Right hindlimb (tissue), 1 donor: ENCODE measurements around the gene LDLRAD4.

Experiments
- DNase-seq: peaks from one replicate; pipeline ENCODE4 v3.0.0-alpha.2; 2018

Gene LDLRAD4

DNA sequence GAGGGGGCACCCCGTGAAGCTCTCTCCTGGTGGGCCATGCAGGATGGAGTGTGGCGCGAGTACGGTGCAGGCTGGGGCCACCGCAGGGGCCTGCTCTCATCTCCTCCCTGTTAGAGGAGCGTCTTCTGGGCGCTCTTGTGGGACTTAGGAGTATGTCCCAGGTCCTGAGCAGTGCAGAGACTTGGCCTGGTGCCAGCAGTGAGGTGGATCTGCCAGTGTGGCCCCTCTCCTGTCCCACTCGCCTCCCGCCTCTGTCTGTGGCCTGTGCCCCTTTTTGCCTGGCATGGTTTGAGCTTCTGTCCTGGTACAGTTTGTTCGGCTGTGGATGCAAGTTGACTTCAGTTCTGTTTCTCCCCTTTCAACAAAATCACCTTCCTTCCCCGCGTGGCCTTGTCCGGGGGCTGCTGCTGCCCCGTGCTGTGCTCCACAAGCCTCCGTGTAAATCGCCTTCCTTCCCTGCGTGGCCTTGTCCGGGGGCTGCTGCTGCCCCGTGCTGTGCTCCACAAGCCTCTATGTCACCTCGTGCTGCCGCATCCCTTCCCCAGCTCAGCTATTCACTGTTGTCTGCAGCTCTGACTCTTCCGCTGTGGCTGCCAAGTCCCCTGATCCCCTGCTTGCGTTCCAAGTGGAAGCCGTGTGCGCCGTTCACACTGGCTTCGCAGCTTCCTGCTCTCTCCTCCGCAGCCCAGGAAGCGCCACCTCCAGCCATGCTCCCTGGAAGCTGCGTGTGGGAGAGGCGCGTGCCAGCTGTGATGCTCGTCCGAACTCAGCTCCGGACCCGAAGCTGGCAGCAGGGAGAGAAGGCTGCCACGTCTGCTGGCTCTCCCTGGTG lies 13.7 kb downstream of the LDLRAD4 start:
- peak; percentile 85 for DNase-seq

DNA sequence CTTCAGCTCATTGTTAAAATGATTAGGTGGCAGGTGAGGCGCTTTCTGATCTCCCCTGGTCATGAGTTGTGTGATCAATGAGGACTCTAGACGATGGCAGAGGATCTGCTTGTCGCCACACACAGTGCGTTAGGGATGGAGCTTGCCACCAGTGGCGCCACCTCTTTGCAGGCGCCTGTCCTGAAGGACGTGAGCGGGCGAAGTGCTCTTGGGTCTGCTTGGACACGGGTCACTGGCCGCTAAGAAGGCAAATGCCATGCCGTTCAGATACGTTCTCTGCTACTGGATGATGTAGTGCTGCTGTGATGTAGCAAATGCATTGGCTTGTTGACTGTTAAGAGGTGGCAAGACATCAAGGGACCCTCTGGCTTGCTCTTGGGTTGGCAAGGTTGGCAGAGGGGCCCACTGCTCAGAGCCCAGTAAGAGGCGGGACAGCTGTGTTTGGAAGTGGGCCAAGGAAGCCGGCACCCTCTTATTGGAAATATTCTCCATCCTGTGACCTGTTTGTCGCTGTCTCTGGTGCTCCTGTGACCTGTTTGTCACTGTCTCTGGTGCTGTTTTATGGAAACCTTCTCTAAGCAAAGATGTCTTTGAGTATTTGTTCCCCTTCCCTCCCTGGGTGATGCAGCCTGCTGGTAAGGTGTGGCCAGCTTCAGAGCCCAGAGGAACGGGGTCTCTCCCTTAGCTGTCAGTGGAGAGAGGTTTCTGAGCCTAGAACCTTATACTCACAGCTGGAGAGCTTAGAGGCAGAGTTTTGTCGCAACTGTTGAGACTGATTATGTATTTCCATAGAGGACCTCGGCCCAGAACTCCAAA lies 14.6 kb downstream of the LDLRAD4 start:
- no peak for DNase-seq

DNA sequence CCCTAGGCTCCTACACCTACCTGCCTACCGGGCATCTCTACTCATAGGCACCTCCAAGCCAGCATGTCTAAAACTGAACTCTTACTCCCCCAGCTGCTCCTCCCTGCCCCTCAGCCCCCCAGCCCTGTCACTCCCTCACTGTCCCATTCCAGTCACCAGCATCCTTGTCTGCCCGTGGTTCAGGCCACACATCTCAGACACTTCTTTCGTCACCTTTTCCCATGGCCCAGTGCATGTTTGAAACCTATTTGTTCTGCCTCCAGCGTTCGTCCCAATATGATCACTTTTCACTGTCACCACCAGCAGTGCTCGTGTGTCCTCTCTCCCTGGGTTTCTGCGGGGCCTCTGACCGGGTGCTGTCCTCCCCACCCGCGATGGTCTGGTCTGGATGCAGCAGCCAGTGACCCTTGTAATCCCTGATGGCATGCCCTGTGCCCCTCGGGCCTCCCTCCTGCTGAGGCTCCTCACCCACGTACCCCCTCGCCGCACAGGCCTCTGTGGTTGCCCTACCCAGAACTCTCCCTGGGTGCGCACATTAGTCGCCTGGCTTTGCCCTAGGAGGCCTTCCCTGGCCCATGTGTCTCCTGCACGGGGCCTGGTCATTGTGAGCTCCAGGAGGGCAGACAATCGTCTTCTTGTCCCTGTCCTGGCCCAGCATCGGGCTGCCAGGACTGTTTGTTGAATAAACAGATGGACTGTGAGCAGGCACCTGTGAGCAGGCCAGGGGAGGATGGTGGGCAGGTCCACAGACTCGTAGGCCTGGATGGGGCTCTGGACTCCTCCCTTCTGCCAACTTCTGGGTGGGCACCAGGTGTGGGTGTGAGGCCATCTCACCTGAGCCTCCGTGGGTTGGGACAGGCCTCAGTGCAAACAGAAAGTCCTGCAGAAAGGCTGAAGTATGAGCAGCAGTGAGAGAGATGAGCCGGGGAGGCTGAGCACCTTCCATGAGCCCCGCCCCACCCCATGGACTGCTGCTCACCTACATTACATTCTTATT lies 15.5 kb downstream of the LDLRAD4 start:
- DNase-seq: no peak

DNA sequence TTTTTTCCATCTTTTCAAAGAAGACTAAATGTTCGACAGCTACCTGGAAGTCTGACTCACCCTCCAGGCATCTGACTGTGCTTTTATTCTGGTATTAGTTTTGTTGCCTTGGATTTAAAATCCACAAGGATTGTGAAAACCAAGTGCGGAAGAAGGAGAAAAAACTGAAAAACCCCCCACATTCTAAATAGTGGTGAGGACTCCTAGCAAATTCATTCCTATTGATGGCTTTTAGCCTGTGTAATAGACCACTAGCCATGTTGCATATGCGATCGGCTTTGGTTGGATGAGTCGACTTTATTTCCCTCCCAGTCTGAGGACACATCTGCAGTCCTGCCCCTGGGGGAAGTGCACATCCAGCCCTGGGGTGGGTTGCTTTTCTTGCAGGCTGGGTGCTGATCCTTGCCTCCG lies 16.9 kb downstream of the LDLRAD4 start:
- no peak for DNase-seq

DNA sequence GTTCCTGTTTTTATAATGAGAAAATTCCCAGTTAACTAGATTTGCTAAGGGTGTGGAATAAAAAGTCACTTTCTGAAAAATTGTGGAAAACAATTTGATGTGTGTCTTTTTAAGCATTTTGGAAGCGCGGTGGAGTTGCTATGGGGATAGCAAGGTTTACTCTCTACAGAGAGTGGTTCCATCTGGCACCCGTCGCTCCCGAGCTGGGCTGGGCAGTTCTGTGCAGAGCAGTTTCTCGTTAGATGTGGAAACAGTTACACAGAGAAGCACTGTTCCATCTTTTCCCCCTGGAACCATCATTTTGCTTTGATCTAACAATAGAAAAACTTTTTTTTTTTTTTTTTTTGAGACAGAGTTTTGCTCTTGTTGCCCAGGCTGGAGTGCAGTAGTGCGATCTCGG lies 17.4 kb downstream of the LDLRAD4 start:
- peak; percentile 90 for DNase-seq

DNA sequence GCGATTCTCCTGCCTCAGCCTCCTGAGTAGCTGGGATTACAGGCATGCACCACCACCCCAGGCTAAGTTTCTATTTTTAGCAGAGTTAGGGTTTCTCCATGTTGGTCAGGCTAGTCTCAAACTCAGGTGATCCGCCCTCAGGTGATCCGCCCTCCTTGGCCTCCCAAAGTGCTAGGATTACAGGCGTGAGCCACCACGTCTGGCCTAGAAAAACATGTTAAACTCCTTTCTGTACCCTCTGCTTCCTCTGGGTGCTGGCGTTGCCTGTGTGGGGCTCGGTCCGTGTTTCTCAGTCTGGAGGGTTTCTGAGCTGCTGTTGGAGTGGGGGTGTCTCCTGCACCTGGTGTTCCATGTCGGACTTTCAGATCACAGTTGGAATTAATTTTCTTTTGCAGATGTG lies 17.9 kb downstream of the LDLRAD4 start:
- DNase-seq: no peak

DNA sequence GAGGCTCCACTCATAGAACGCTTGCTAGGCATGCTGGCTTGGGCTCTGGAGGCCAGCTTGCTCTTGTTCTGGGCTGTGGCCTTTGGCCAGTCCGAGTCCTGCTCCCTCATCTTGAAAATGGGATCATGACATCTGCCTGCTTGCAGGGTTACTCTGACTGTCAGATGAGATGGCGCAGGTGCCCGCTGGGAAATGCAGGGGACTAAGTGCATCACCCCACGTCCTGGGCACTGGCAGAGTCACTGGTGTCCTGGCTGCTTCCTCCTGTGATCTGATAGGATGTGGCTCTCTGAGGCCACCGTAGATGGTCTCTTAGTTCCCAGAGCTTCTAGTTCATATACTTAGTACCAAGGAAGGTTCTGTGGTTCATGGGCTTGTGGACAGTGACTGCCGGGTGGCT lies 18.5 kb downstream of the LDLRAD4 start:
- DNase-seq: no peak

DNA sequence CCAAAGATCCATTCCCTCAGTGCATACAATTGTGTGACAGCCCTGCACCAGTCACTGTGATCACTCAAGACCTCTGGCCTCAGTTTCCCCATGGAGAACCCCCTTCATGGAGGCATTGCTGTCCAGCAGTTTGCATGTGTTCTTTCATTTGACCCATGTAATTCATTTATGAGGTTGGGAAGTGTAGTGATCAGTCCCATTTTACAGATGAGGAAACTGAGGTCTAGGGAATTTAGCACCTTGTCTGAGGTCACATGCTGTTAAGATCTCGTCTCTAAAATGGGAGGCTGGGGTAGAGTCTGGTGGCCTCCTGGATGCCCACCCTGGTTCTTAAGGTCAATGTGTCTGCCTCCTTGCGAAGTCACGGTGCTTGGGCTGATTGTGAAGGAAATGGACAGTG lies 19.1 kb downstream of the LDLRAD4 start:
- DNase-seq: no peak

DNA sequence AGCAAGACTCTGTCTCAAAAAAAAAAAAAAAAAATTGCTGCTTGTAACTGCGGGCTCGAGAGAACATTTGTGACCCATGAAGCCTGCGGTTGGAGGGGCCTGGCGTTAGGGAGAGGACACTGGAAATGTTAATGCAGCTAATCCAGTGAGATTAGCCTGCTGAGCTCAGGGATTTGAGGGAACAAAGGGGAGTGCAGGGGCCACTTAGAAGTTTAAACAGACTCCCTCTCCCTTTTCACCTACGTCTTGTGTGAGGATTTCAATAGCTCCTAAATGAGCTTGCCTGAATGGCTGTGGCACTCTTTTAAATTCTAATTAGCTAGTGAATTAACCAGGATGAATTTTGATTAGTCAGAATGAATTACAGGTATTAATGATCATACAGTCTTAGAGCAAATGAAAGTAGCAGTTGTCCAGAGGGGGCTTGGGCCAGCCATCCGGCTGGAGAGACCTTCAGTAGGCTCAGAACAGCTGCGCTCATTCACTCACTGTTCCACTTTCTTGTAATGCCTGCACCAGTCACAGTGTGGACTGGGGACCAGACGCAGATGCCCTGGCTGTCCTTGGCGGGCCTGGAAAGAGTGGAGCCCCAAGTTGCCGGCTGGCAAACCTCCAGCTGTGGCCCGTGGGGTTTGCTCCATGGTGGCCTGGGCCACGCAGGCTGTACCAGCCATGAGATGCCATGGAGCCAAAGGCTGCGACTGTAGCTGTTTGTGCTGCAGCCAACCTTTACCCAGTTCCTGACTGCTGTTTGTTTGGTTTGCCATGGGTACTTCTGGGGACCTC lies 20.8 kb downstream of the LDLRAD4 start:
- DNase-seq: no peak

DNA sequence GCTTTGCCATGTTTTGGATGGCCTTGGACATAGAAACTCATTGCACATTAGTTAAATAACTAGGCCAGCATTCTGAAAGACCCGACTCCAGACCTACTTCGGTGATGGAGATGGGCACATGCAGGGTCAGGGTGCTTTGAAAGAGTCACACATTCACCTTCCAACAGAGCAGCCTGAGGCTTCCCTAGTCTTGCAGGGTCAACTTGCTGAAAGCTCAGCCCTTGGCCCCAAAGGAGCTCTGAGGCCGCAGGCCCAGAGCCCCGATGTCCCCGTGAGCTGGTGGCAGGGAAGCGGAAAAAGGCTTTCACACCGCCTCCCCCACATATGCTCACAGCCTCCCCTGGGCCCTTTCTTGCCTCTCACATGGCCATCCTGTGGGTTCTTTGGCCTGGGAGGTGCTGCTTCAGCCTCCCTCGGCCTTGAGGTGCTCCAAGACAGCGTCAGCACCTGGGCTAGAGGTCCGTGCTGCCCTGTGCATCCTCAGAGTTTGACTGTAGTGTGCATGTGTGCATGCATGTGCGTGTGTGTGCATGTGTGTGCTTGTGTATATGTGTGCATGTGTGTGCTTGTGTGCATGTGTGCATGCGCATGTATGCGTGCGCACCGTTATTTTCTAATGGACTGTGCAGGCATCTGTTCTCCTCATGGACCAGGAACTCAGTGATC lies 21.6 kb downstream of the LDLRAD4 start:
- no peak for DNase-seq

DNA sequence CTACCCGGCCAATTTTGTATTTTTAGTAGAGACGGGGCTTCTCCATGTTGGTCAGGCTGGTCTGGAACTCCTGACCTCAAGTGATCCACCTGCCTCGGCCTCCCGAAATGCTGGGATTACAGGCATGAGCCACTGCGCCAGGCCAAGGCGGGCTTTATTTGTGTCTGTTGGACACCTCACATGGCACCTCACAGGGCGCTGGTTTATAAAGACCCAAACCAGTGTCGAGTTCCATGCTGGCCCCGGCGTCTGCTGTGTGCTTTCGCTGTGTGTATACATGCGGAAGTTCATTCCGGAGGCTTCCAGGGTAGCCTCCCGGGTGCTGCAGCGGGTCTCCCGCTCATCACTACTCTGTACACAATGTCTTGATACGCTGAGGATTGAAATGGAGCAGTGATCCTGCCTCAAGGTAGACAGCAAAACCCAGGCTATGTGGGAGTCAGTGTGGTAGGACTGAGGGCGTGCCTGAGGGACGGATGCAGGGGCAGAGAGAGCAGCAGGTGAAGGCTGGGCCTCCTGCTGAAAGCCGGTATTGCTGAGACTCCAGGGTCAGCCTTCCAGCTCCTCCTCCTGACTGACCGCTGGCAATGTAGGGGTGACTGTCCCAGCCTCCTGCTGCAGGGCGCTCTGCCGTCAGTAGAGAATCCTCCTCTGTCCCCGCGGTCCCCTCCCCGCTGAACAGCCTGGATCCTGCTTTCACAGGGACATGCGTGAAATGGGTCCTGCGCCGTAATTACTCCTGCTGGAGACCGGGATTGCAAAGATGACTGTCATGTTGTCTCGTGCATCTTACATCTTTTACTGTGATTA lies 22.7 kb downstream of the LDLRAD4 start:
- DNase-seq: no peak

DNA sequence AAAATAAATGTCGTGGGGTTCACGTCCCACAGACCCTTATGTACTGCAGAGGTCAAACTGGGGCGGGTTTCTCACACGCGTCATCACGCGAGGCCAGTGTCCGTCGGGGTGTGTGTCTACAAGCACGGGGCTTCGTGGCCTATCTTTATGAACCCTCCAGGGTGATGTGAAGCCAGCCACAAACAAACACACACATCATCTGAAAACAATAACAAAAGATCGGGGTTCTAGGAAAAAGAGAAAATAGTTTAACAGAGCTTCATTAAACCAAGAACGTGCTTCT lies 23.3 kb downstream of the LDLRAD4 start:
- no peak for DNase-seq

DNA sequence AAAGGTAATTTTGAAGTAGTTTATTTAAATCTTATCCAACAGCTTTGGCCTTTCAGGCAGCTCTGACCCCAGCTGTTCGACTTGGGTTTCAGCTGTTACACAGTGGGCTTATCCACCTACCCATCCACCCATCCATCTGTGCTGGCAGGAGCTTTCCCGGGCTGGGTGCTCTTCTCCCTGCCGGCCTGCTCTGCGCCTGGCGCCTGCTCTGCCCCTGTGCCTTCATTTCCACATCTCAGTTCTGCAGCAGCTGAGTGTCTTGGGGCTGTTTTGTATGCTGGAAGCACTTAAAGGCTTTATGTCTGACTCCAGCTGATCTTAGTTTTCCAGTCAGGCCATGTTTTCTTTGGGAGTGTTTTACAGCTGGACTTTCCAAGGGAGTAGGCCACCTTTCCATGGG lies 24.2 kb downstream of the LDLRAD4 start:
- no peak for DNase-seq

DNA sequence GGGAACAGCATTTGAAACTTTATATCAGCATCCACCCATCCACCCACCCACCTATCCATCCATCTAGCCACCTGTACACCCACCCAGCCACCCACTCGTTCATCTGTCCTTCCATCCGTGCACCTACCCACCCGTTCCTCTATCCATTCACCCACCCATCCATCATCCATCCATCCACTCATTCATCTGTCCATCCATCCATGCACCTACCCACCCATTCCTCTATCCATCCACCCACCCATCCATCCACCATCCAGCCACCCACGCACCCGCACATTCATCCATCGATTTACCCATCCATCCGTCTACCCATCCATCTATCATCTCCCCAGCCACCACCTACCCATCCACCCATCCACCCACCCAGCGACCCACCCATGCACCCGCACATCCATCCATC lies 24.8 kb downstream of the LDLRAD4 start:
- no peak for DNase-seq

DNA sequence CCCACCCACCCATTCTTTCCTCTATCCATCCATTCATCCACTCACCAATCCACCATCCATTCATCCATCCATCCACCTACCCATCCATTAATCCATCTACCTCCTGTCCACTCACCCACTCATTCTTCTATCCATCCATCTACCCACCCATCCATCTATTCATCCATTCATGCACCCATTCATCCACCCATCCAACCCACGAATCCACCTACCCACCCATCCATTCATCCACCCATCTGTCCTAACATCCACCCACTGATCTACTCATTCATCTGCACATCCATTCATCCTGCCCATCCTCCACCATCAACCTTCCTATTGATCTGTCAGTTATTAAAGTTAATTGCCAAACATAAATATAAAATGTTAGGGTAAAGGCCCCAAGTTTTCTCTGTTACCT lies 25.6 kb downstream of the LDLRAD4 start:
- DNase-seq: no peak

DNA sequence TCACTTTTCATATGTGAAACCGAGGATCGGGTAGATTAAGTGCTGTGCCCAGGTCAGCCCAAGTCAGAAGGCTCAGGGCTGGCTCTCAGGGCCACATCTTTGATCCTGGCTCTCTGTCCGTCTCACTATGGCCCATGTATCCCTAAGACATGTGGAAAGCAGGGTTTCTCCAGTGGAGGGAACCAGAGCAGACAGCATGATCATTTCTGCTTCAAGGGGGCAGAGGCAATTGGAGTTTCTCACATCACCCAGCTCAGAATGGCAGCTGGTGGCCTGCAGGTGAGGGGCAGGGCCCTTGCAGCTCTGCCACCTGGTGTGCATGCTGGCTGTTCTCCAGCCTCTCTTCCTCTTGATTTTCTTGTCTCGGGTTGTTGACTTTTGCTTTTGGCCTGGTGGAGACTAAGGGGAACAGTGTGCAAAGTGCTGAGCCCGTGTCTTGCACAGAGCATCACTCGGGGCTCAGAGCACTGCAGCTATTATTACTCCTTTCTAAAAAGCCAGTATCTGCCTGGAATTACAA lies 27.0 kb downstream of the LDLRAD4 start:
- DNase-seq: no peak

DNA sequence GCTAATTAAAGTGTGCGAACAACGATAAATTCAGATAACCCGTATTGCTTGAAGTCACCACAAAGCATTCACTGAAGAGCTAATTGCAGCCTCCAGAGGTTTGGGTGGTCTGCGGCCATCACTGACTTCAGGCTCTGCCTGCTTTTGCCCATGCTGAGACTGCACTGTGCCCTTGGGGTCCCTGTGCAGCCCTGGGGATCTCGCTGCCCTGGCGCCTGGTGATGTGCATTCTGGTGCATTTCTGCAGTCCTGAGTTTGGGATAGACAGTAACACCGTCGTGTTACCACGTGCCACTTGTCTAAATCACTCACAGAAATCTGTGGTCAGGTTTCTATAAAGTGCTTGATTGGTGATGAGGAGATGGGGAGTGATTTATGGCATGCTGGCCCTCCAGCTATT lies 27.6 kb downstream of the LDLRAD4 start:
- no peak for DNase-seq

DNA sequence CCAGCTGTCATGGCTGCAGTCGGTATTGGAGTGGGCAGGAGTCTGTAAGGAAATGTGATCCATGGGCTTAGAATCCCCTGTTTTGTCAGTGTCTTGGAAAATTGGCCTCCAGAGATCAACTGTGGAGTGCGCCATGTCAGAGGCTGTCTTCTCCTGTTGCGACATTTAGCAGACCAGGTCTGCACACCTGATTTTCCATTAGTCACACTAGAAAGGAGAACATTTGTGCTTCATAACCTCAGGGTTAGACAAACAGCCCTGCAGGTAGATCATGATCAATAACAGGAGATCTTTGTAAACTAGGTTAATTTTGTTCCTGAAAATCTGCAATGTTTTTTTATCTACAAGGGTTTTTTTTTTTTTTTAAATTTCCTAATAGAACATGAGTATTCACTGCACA lies 28.0 kb downstream of the LDLRAD4 start:
- no peak for DNase-seq

DNA sequence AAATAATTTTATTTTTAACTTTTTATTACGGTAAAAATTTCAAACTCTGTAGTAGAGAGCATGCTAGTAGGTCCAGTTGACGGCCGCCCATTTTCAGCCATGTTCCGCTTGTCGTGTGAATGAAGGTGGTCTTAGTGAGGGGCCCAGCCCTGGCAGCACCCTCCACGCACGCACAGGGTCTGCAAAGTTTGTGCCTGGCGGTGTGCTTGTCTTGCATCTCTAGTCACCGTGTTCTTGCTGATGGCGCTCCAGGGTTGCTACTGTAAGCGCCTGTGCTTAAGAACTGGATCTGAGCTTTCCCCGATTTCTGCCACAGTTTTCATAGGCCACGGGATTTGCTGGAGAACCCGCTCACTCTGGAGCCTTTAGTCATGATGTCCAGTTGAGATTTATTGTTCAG lies 28.9 kb downstream of the LDLRAD4 start:
- no peak for DNase-seq

DNA sequence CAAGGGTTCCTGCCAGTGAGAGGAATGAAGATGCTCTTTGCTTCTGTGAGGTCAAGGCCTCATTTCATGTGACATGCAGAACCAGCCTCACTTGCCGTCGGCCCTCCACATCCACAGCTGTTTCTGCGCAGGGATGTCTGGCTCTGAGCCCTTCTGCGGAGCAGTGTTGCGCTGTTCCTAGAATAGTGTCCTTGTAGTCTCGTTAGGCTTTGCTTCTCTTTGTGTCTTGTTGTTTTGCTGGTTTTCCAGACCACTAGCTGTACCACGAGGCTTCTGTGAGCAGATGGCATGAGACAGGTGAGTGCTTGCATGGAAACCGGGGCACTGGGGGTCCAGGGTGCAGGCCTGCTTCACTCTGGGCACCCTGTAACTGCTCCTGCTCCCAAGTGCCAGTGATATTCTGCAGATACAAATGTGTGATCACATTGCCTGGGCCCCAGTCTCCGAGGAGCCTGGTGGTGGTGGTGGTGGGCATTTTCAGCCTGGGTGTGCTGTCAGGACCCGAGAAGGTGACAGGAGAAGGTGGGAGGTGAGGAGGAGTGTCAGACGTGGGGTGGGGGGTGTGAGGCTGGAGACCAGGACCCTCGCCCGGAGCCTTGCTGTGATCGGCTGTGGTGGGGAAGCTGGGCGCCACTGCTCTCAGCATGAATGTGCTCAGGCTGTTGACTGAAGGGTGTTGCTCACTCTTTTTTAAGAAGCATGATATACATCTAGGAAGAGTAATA lies 34.3 kb downstream of the LDLRAD4 start:
- no peak for DNase-seq
